Activated CD4-positive, alpha-beta T cell treated with anti-CD3 and anti-CD28 coated beads, Interleukin-2, amount 10 ng/mL, durations not matched to agents 7 days and 5 days (primary cell): ENCODE results near the gene SUPT6H. TPM values are rescaled to one million over a fixed set of nuclear protein-coding genes. Genes with fewer than 3 reads are reported as not detected.

Source experiments
- CTCF ChIA-PET: fragments of 350-600 bp; sonication (Branson Sonifier 250); formaldehyde crosslinking; loops from one replicate; lab custom pipeline; 2021; ENCODE audit warnings: antibody characterized with exemption; lab: Charles Lee
- POLR2A ChIA-PET: fragments of 350-600 bp; sonication (Branson Sonifier 250); formaldehyde crosslinking; loops from one replicate; lab custom pipeline; 2021; ENCODE audit warnings: antibody characterized with exemption; lab: Charles Lee
- DNase-seq: peaks from one replicate; pipeline ENCODE4 v3.0.0-alpha.2; 2020
- H3K27ac Mint-ChIP-seq: one replicate; pipeline ENCODE4 v1.8.0; 2021; ENCODE audit warnings: mild to moderate bottlenecking, moderate library complexity, mixed read lengths
- H3K27me3 Mint-ChIP-seq: one replicate; pipeline ENCODE4 v1.8.0; 2021; ENCODE audit warnings: mixed read lengths
- H3K36me3 Mint-ChIP-seq: one replicate; pipeline ENCODE4 v1.8.0; 2021; ENCODE audit warnings: low read depth, mixed read lengths
- H3K4me1 Mint-ChIP-seq: one replicate; pipeline ENCODE4 v1.8.0; 2021; ENCODE audit warnings: mixed read lengths
- H3K4me3 Mint-ChIP-seq: one replicate; pipeline ENCODE4 v1.8.0; 2021; ENCODE audit warnings: mild to moderate bottlenecking, moderate library complexity, mixed read lengths
- H3K9me3 Mint-ChIP-seq: one replicate; pipeline ENCODE4 v1.8.0; 2021; ENCODE audit warnings: mixed read lengths
- total RNA-seq, 2 experiments: library from RNA; stranded (reverse); gene quantifications; one replicate each; pipeline ENCODE4 v1.2.3, GENCODE V29; 2021

The SUPT6H gene
- total RNA-seq, 2 experiments from 2014 or later = 78.4 to 78.7 TPM

GRCh38 chr17:28744972-28745785, 83.2 kb downstream of the SUPT6H start:
- peaks cover 15% of the 10 kb centered on the region for H3K36me3 Mint-ChIP-seq
- CTCF ChIA-PET = interaction anchor here (1.2 to 20.1 kb wide), 5 partner anchors 15 to 153 kb away, joined by 3 to 420 read pairs (median 5); partner anchors contain the start of genes FLOT2, NEK8, RPL23A and TLCD1
- H3K9me3 Mint-ChIP-seq = no peaks in the 10 kb centered on the region
- H3K27me3 Mint-ChIP-seq = no peaks in the 10 kb centered on the region
- H3K27ac Mint-ChIP-seq = peak overlapping the region; percentile 94
- peak; percentile 45 for DNase-seq
- peak overlapping the region; percentile 89 for H3K4me3 Mint-ChIP-seq
- peaks cover 47% of the 10 kb centered on the region for H3K4me1 Mint-ChIP-seq
- POLR2A ChIA-PET = interaction anchor here (0.5 to 1.9 kb wide), 3 partner anchors 16 to 154 kb away, joined by 3 to 6 read pairs (median 3); partner anchors contain the start of gene TLCD1

- Mint-ChIP-seq H3K27me3 (no peaks in the 10 kb centered on the region), H3K4me1 (peaks cover 48% of the 10 kb centered on the region), H3K36me3 (peaks cover 11% of the 10 kb centered on the region), H3K4me3 (peak overlapping the region; percentile 89), H3K9me3 (no peaks in the 10 kb centered on the region), H3K27ac (peak overlapping the region; percentile 94)
- ChIA-PET POLR2A (interaction anchor here (1.5 to 1.9 kb wide), 2 partner anchors 17 to 19 kb away, joined by 3 to 6 read pairs; partner anchors contain the start of gene TLCD1), CTCF (interaction anchor here (1.2 to 20.1 kb wide), 6 partner anchors 16 to 161 kb away, joined by 3 to 420 read pairs (median 4); partner anchors contain the start of genes FLOT2, NEK8, RPL23A and TLCD1)
- no peak for DNase-seq
Observed at GRCh38 chr17:28745786-28746411, 83.9 kb downstream of the SUPT6H start.

DNA sequence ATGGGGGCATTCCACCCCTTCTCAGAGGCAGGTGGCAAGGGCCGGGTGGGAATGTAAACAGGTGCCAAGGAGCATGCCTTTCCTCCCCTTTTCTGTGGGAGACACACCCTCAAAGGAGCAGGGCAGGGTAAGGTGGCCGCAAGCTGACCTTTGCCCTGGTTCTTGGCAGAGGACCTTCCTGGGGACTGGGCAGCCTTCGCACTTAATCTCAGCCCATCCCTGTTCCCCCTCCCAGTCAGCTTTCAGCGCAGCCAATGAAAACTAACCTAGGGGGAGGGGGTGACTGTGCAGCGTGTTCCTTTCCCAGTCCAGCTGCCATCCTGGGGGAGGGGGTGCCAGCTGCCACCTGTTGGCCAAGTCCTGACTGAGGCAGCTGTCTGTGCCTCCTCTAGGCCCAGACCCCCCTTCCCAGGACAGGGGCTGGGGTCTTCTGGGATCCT, 84.6 kb downstream of the SUPT6H start:
- no peaks in the 10 kb centered on the region for H3K9me3 Mint-ChIP-seq
- DNase-seq = no peak
- CTCF ChIA-PET = interaction anchor here (1.5 to 20.1 kb wide), 2 partner anchors 16 to 160 kb away, joined by 4 to 420 read pairs; partner anchors contain the start of genes NEK8 and TLCD1
- H3K4me1 Mint-ChIP-seq = peaks cover 42% of the 10 kb centered on the region
- POLR2A ChIA-PET = interaction anchor here (1.9 kb wide), 1 partner anchor 20 kb away, joined by 6 read pairs; the partner anchor contains the start of gene TLCD1
- peak overlapping the region; percentile 94 for H3K27ac Mint-ChIP-seq
- H3K4me3 Mint-ChIP-seq = peak overlapping the region; percentile 89
- no peaks in the 10 kb centered on the region for H3K27me3 Mint-ChIP-seq
- H3K36me3 Mint-ChIP-seq = peaks cover 11% of the 10 kb centered on the region

- Mint-ChIP-seq H3K27ac (no peak overlapping the region), H3K9me3 (no peaks in the 10 kb centered on the region), H3K4me3 (no peak overlapping the region), H3K27me3 (no peaks in the 10 kb centered on the region), H3K4me1 (peaks cover 37% of the 10 kb centered on the region), H3K36me3 (peaks cover 9% of the 10 kb centered on the region)
- CTCF ChIA-PET = interaction anchor here (1.5 to 20.1 kb wide), 2 partner anchors 17 to 160 kb away, joined by 4 to 420 read pairs; partner anchors contain the start of genes NEK8 and TLCD1
- POLR2A ChIA-PET = no interaction called here
- no peak for DNase-seq
Observed at GRCh38 chr17:28747051-28747691, 85.2 kb downstream of the SUPT6H start.

GRCh38 chr17:28747801-28748750, 86.1 kb downstream of the SUPT6H start:
- Mint-ChIP-seq H3K27me3 (no peaks in the 10 kb centered on the region), H3K36me3 (peaks cover 9% of the 10 kb centered on the region), H3K9me3 (no peaks in the 10 kb centered on the region), H3K4me1 (peaks cover 42% of the 10 kb centered on the region), H3K27ac (no peak overlapping the region), H3K4me3 (no peak overlapping the region)
- DNase-seq = no peak
- ChIA-PET CTCF (interaction anchor here (0.9 to 20.1 kb wide), 6 partner anchors 15 to 201 kb away, joined by 3 to 420 read pairs (median 4); partner anchors contain the start of genes NEK8, PROCA1 and TLCD1), POLR2A (interaction anchor here (1.1 kb wide), 1 partner anchor 20 kb away, joined by 4 read pairs; the partner anchor contains the start of gene NEK8)

- Mint-ChIP-seq H3K27me3 (no peaks in the 10 kb centered on the region), H3K4me1 (peaks cover 40% of the 10 kb centered on the region), H3K9me3 (no peaks in the 10 kb centered on the region), H3K27ac (no peak overlapping the region), H3K36me3 (peaks cover 9% of the 10 kb centered on the region), H3K4me3 (no peak overlapping the region)
- CTCF ChIA-PET = interaction anchor here (0.6 to 20.1 kb wide), 12 partner anchors 9 to 201 kb away, joined by 3 to 420 read pairs (median 4); partner anchors contain the start of genes NEK8, PROCA1, RPL23A and SDF2
- POLR2A ChIA-PET = interaction anchor here (0.5 to 1.1 kb wide), 2 partner anchors 21 to 44 kb away, joined by 4 to 10 read pairs; partner anchors contain the start of gene NEK8
- no peak for DNase-seq
Observed at GRCh38 chr17:28748852-28749515, 87.0 kb downstream of the SUPT6H start.

- Mint-ChIP-seq H3K4me1 (peaks cover 40% of the 10 kb centered on the region), H3K27me3 (no peaks in the 10 kb centered on the region), H3K4me3 (no peak overlapping the region), H3K36me3 (peaks cover 9% of the 10 kb centered on the region), H3K27ac (peak overlapping the region; percentile 31), H3K9me3 (no peaks in the 10 kb centered on the region)
- DNase-seq = no peak
- CTCF ChIA-PET = interaction anchor here (0.6 to 20.1 kb wide), 26 partner anchors 8 to 389 kb away, joined by 3 to 420 read pairs (median 3); partner anchors contain the start of genes FAM222B, NEK8, RPL23A and SDF2
- POLR2A ChIA-PET = interaction anchor here (0.5 to 1.0 kb wide), 3 partner anchors 22 to 43 kb away, joined by 3 to 10 read pairs (median 5); no protein-coding TSS in a partner anchor
Observed at GRCh38 chr17:28749516-28750177, 87.6 kb downstream of the SUPT6H start.

DNA sequence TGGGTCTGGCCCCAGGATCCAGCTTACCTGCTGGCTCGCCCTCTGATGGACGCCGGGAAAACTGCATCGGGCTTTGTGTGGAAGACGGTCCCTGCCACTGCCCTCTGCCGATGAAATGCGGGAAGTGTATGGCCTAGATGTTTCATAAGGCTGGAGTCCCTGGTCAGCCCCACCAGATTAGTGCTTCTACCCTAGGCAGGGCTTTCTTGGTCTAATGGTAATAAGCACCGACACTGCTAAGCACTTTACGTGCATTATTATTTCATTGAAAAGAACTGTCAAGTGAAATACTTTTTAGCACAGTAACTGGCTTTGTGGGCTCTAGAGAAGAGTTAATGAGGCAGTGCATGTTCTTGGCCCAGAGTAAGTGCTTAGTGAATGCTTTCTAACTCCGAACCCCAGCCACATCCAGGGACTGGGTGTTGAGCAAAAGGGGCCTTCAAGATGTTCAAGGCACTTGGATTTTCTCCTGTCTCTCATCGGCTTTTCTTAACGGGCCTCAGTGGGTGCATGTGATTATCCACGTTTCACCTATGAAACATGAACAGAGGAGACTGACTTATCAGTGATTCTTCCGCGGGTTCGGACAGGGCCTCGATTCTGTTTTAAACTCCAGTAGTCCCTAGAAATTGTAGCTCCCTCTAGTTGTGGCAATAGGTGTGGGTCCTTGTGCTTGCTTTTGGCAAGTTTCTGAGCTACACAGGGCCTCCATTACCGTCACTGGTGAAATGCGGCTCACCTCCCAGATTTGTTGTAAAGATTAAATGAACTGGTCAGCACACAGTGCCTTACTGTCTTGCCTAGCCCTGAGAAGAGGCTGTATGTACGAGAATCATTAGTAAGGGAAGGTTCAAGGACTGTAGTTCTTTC, 88.4 kb downstream of the SUPT6H start:
- Mint-ChIP-seq H3K4me1 (peaks cover 36% of the 10 kb centered on the region), H3K4me3 (no peak overlapping the region), H3K36me3 (peaks cover 9% of the 10 kb centered on the region), H3K27ac (peak overlapping the region; percentile 31), H3K27me3 (no peaks in the 10 kb centered on the region), H3K9me3 (no peaks in the 10 kb centered on the region)
- ChIA-PET CTCF (interaction anchor here (0.6 to 20.1 kb wide), 35 partner anchors 9 to 395 kb away, joined by 3 to 420 read pairs (median 3); partner anchors contain the start of genes FAM222B, NEK8, RPL23A and SDF2), POLR2A (interaction anchor here (0.6 to 1.0 kb wide), 3 partner anchors 23 to 24 kb away, joined by 3 to 5 read pairs (median 4); no protein-coding TSS in a partner anchor)
- DNase-seq = peak; percentile 91

DNA sequence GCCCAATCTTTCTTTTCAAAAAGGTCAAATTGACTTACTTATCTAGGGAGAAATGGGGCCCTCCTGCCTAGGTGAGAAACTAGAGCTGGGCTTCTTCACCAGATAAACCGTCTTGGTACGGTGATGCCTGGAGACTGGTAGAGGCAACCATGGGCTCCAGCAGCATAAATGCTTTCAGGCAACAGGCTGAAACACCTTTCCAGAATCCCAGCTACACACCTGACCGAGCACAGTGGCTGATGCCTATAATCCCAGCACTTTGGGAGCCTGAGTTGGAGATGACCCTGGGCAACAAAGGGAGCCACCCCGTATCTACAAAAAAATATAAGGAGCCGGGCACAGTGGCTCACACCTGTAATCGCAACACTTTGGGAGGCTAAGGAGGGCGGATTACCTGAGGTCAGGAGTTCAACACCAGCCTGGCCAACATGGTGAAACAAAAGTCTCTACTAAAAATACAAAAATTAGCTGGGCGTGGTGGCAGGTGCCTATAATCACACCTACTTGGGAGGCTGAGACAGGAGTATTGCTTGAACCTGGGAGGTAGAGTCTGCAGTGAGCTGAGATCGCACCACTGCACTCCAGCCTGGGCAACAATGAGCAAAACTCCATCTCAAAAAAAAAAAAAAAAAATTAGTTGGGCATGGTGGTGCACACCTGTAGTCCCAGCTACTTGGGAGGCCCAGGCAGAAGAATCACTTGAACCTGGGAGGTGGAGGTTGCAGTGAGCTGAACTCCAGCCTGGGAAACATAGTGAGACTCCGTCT, 89.8 kb downstream of the SUPT6H start:
- CTCF ChIA-PET = interaction anchor here (0.5 to 20.1 kb wide), 13 partner anchors 8 to 393 kb away, joined by 3 to 420 read pairs (median 3); partner anchors contain the start of genes FAM222B, NEK8, SDF2 and SUPT6H
- Mint-ChIP-seq H3K27ac (no peak overlapping the region), H3K36me3 (peaks cover 9% of the 10 kb centered on the region), H3K27me3 (no peaks in the 10 kb centered on the region), H3K4me1 (peaks cover 24% of the 10 kb centered on the region), H3K4me3 (no peak overlapping the region), H3K9me3 (no peaks in the 10 kb centered on the region)
- DNase-seq = no peak
- POLR2A ChIA-PET = no interaction called here
